SJSA1 (cell line): ENCODE measurements around the gene SULT2A1. TPM values are rescaled to one million over a fixed set of nuclear protein-coding genes. Genes with fewer than 3 reads are reported as not detected.
A peak's percentile ranks its signal among the peaks of the same experiment; 100 is the strongest.
"Not testable (repeated sequence)": the region's sequence is repeated elsewhere in the genome, so short reads cannot be mapped to it uniquely, and the experiment has no call there.

Experiments used
- DNase-seq, 2 experiments: peaks; one replicate each; pipeline ENCODE4 v3.0.0-alpha.2; 2015 to 2020; ENCODE audit warnings: low spot score in 2 of 2, low read depth in 1 of 2
- H3K27ac ChIP-seq: fragments of 250-450 bp; sonication (Bioruptor Pico); 2 replicates; pipeline ENCODE4 v1.5.1; 2020; ENCODE audit warnings: mild to moderate bottlenecking, moderate library complexity
- H3K27me3 ChIP-seq: fragments of 250-450 bp; sonication (Bioruptor Pico); replicated peaks from 2 replicates; pipeline ENCODE4 v1.5.1; 2020; ENCODE audit warnings: mild to moderate bottlenecking, moderate library complexity
- H3K36me3 ChIP-seq: fragments of 250-450 bp; sonication (Bioruptor Pico); 2 replicates; pipeline ENCODE4 v1.5.1; 2020; ENCODE audit warnings: mild to moderate bottlenecking
- H3K4me1 ChIP-seq: fragments of 250-450 bp; sonication (Bioruptor Pico); replicated peaks from 2 replicates; pipeline ENCODE4 v1.6.1; 2021; ENCODE audit warnings: mild to moderate bottlenecking
- H3K4me3 ChIP-seq: fragments of 250-450 bp; sonication (Bioruptor Pico); 2 replicates; pipeline ENCODE4 v1.5.1; 2020; ENCODE audit warnings: mild to moderate bottlenecking
- H3K9me3 ChIP-seq: fragments of 250-450 bp; sonication (Bioruptor Pico); replicated peaks from 2 replicates; pipeline ENCODE4 v1.5.1; 2020; ENCODE audit warnings: mild to moderate bottlenecking
- total RNA-seq: library from RNA; depleted of rRNA; stranded (reverse); fragments of >200 nt; shearing (Covaris generic); gene quantifications from 2 replicates; pipeline ENCODE4 v1.2.3, GENCODE V29; 2014; rRNA removed

Gene SULT2A1
- total RNA-seq: not detected in 2 replicates

- Histone ChIP-seq H3K36me3 (no peaks in the 10 kb centered on the region), H3K4me3 (no peak within 1 kb of the TSS), H3K27me3 (0 out of 2 replicates have a peak, but pooled peaks cover 9% of the 10 kb centered on the region), H3K9me3 (no peaks in the 10 kb centered on the region), H3K4me1 (no peaks in the 10 kb centered on the region), H3K27ac (no peak within 1 kb of the TSS)
- no peak for DNase-seq
Measured at GRCh38 chr19:47886010-47886559, at the start of gene SULT2A1. Gene SULT2A1, minus strand, starts transcription at chr19:47886315. Its CDS starts 58 bp downstream, at chr19:47886257.

GRCh38 chr19:47928581-47928980 lies 42.5 kb upstream of the SULT2A1 start:
- H3K9me3 ChIP-seq, H3K36me3 ChIP-seq, H3K27me3 ChIP-seq, H3K27ac ChIP-seq, H3K4me1 ChIP-seq, H3K4me3 ChIP-seq: not testable (repeated sequence)
- peak in 1 of 2 experiments; percentile 56 for DNase-seq

- not testable (repeated sequence) for H3K27ac ChIP-seq, H3K4me3 ChIP-seq, DNase-seq, H3K27me3 ChIP-seq, H3K36me3 ChIP-seq, H3K9me3 ChIP-seq, H3K4me1 ChIP-seq
Measured at GRCh38 chr19:47920107-47920506, 34.0 kb upstream of the SULT2A1 start.

- not testable (repeated sequence) for H3K4me3 ChIP-seq, H3K27ac ChIP-seq, H3K27me3 ChIP-seq, H3K36me3 ChIP-seq, H3K4me1 ChIP-seq, H3K9me3 ChIP-seq
- peak in 1 of 2 experiments; percentile 30 for DNase-seq
Measured at GRCh38 chr19:47910191-47910590, 24.1 kb upstream of the SULT2A1 start.

- H3K9me3 ChIP-seq, H3K27me3 ChIP-seq, H3K36me3 ChIP-seq, H3K27ac ChIP-seq, H3K4me3 ChIP-seq, H3K4me1 ChIP-seq: not testable (repeated sequence)
- peak in 1 of 2 experiments; percentile 93 for DNase-seq
Measured at GRCh38 chr19:47909350-47909749, 23.2 kb upstream of the SULT2A1 start.

GRCh38 chr19:47901370-47901769 lies 15.3 kb upstream of the SULT2A1 start:
- no peaks in the 10 kb centered on the region for H3K4me1 ChIP-seq
- no peak overlapping the region for H3K4me3 ChIP-seq
- H3K9me3 ChIP-seq: no peaks in the 10 kb centered on the region
- peak in 1 of 2 experiments; percentile 15 for DNase-seq
- H3K27me3 ChIP-seq: 0 out of 2 replicates have a peak, but pooled peaks cover 4% of the 10 kb centered on the region
- no peak overlapping the region for H3K27ac ChIP-seq
- H3K36me3 ChIP-seq: no peaks in the 10 kb centered on the region

GRCh38 chr19:47899335-47899734 lies 13.2 kb upstream of the SULT2A1 start:
- H3K9me3 ChIP-seq: no peaks in the 10 kb centered on the region
- H3K4me1 ChIP-seq: no peaks in the 10 kb centered on the region
- DNase-seq: no peak
- 0 out of 2 replicates have a peak, but pooled peaks cover 4% of the 10 kb centered on the region for H3K27me3 ChIP-seq
- no peak overlapping the region for H3K27ac ChIP-seq
- H3K36me3 ChIP-seq: no peaks in the 10 kb centered on the region
- no peak overlapping the region for H3K4me3 ChIP-seq

GRCh38 chr19:47897861-47898260 lies 11.7 kb upstream of the SULT2A1 start:
- Histone ChIP-seq H3K27ac (no peak overlapping the region), H3K27me3 (0 out of 2 replicates have a peak, but pooled peaks cover 4% of the 10 kb centered on the region), H3K4me1 (no peaks in the 10 kb centered on the region), H3K4me3 (no peak overlapping the region), H3K36me3 (no peaks in the 10 kb centered on the region), H3K9me3 (no peaks in the 10 kb centered on the region)
- DNase-seq: no peak

- H3K9me3 ChIP-seq: no peaks in the 10 kb centered on the region
- H3K4me3 ChIP-seq: no peak overlapping the region
- no peak for DNase-seq
- H3K4me1 ChIP-seq: no peaks in the 10 kb centered on the region
- no peaks in the 10 kb centered on the region for H3K36me3 ChIP-seq
- no peaks in the 10 kb centered on the region for H3K27me3 ChIP-seq
- H3K27ac ChIP-seq: no peak overlapping the region
Measured at GRCh38 chr19:47896773-47897172, 10.7 kb upstream of the SULT2A1 start.

- Histone ChIP-seq H3K27me3 (no peaks in the 10 kb centered on the region), H3K36me3 (no peaks in the 10 kb centered on the region), H3K27ac (no peak overlapping the region), H3K9me3 (no peaks in the 10 kb centered on the region), H3K4me1 (no peaks in the 10 kb centered on the region), H3K4me3 (no peak overlapping the region)
- DNase-seq: no peak
Measured at GRCh38 chr19:47896019-47896418, 9.9 kb upstream of the SULT2A1 start.

- Histone ChIP-seq H3K27ac (no peak overlapping the region), H3K9me3 (no peaks in the 10 kb centered on the region), H3K36me3 (no peaks in the 10 kb centered on the region), H3K27me3 (no peaks in the 10 kb centered on the region), H3K4me3 (no peak overlapping the region), H3K4me1 (no peaks in the 10 kb centered on the region)
- no peak for DNase-seq
Measured at GRCh38 chr19:47895165-47895782, 9.2 kb upstream of the SULT2A1 start.

GRCh38 chr19:47891923-47892666 lies 6.0 kb upstream of the SULT2A1 start:
- Histone ChIP-seq H3K9me3 (no peaks in the 10 kb centered on the region), H3K27ac (no peak overlapping the region), H3K4me3 (no peak overlapping the region), H3K36me3 (no peaks in the 10 kb centered on the region), H3K4me1 (no peaks in the 10 kb centered on the region), H3K27me3 (no peaks in the 10 kb centered on the region)
- DNase-seq: no peak

- H3K27ac ChIP-seq: no peak overlapping the region
- H3K27me3 ChIP-seq: no peaks in the 10 kb centered on the region
- H3K9me3 ChIP-seq: no peaks in the 10 kb centered on the region
- no peaks in the 10 kb centered on the region for H3K36me3 ChIP-seq
- no peak for DNase-seq
- H3K4me1 ChIP-seq: no peaks in the 10 kb centered on the region
- no peak overlapping the region for H3K4me3 ChIP-seq
Measured at GRCh38 chr19:47891622-47891922, 5.5 kb upstream of the SULT2A1 start.

- Histone ChIP-seq H3K27ac (no peak overlapping the region), H3K9me3 (no peaks in the 10 kb centered on the region), H3K4me1 (no peaks in the 10 kb centered on the region), H3K27me3 (no peaks in the 10 kb centered on the region), H3K36me3 (no peaks in the 10 kb centered on the region), H3K4me3 (no peak overlapping the region)
- DNase-seq: no peak
Measured at GRCh38 chr19:47890865-47891621, 4.9 kb upstream of the SULT2A1 start.
